GM12864 (cell line): Measurements from ENCODE around the gene CDH23.

Experiments used
- DNase-seq: peaks from one replicate; pipeline ENCODE4 v3.0.0-alpha.2; 2011; ENCODE audit warnings: low read depth
- H3K4me3 ChIP-seq: 2 replicates; pipeline ENCODE4 v1.5.1; 2011; ENCODE audit warnings: mild to moderate bottlenecking, low read depth, low read length, control low read depth
- CTCF ChIP-seq: IDR thresholded peaks from 2 replicates; pipeline ENCODE4 v1.5.1; 2011; ENCODE audit warnings: low read depth, mild to moderate bottlenecking, moderate library complexity, low read length, control low read depth, inconsistent platforms; ENCODE audit errors: missing control alignments

Gene CDH23

DNA sequence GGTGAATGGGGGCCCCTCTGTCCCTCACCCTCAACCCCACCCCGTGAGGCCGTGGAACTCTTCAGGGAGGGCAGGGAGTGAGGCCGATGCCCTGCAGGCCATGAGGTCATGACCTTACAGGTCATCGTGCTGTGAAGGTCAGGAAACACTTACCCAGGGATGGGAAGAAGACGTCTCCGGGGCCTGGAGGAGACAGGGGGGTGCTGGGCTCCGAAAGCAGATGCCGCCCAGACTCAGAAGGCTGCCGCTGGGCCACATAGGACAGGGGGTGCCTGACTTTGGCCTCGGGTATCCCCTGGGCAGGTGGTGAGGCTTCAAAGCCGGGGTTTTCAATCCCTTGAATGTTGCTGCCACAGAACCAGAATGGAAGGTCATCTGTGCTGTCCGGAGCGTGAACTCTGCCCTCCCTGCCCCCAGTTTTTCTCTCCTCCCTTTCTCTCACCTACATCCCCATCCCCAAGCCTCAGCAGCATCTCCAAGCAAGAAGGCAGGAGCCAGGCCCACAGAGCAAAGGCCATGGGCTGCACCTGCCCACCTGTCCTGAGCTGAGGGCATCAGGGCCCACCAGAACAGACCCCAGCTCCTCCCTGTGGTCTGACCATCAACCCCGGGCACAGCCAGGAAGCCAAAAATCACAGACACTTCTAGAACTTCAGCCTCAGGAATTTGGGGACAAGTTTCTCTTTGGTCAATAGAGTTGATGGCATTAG is 354.9 kb downstream of the CDH23 start:
- no peak for TF ChIP-seq CTCF
- no peak for DNase-seq
- no peak overlapping the region for H3K4me3 ChIP-seq

- DNase-seq: no peak
- TF ChIP-seq CTCF: no peak
- no peak overlapping the region for H3K4me3 ChIP-seq
These were observed 355.8 kb downstream of the CDH23 start for GRCh38 chr10:71752391-71753090.

- no peak for DNase-seq
- no peak overlapping the region for H3K4me3 ChIP-seq
- TF ChIP-seq CTCF: no peak
These were observed 356.6 kb downstream of the CDH23 start for GRCh38 chr10:71753091-71753959.

DNA sequence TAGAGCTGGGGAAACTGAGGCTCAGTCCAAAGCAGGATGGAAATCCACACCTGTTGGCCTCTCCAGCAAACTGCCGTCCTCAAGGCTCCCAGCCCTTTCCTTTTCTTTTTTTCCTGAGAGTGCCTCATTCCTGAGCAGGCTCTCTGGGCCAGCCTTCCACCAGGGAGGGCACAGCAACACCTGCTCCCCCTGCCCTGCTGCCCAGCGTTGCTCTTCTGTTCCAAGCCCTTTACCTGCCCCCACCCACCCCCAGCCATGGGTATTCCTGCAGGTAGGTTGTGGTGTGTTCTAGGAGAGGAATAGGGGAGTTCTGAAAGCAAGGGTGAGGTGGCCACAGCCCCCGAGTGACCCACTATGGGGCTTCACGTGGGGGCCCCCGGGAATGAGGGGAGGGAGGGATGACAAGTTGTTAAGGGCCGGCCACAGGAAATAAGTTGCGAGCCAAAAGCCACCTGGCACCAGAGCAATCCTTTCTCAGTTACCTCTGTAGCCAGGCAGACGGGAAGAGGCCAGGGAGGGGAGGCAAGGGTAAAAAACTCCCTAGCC is 357.3 kb downstream of the CDH23 start:
- no peak for TF ChIP-seq CTCF
- no peak overlapping the region for H3K4me3 ChIP-seq
- no peak for DNase-seq

GRCh38 chr10:71754562-71754961 is 357.8 kb downstream of the CDH23 start:
- H3K4me3 ChIP-seq: no peak overlapping the region
- TF ChIP-seq CTCF: no peak
- DNase-seq: no peak

GRCh38 chr10:71755179-71755879 is 358.6 kb downstream of the CDH23 start:
- no peak for DNase-seq
- H3K4me3 ChIP-seq: no peak overlapping the region
- no peak for TF ChIP-seq CTCF
